Activated CD8-positive, alpha-beta memory T cell treated with anti-CD3 and anti-CD28 coated beads, Interleukin-2, amount 50 U/mL, for 24 hours (primary cell): Measurements from ENCODE around the gene UPK1A.
"Not testable (repeated sequence)": the region's sequence is repeated elsewhere in the genome, so short reads cannot be mapped to it uniquely, and the experiment has no call there.

Source experiments
- DNase-seq: peaks from one replicate; pipeline ENCODE4 v3.0.0-alpha.2; 2020; ENCODE audit errors: extremely low read depth

UPK1A gene

GRCh38 chr19:35691106-35691505 is 24.8 kb downstream of the UPK1A start:
- DNase-seq, result not testable (repeated sequence)

GRCh38 chr19:35692010-35692409 is 25.7 kb downstream of the UPK1A start:
- no peak for DNase-seq

- DNase-seq, result no peak
Observed at GRCh38 chr19:35693422-35693821, 27.1 kb downstream of the UPK1A start.

- peak; percentile 82 for DNase-seq
Observed at GRCh38 chr19:35693835-35694599, 27.7 kb downstream of the UPK1A start.

- DNase-seq, result no peak
Observed at GRCh38 chr19:35695895-35696422, 29.6 kb downstream of the UPK1A start.

- no peak for DNase-seq
Observed at GRCh38 chr19:35696835-35697234, 30.5 kb downstream of the UPK1A start.

GRCh38 chr19:35702223-35703012 is 36.1 kb downstream of the UPK1A start:
- peak; percentile 87 for DNase-seq

GRCh38 chr19:35703343-35703742 is 37.0 kb downstream of the UPK1A start:
- DNase-seq, result no peak

GRCh38 chr19:35704218-35704617 is 37.9 kb downstream of the UPK1A start, which contains the start of gene ZBTB32:
TSS of gene ZBTB32 (plus strand) at chr19:35704558. CDS start at chr19:35714627, 10,069 bp downstream.
- DNase-seq, result no peak

GRCh38 chr19:35708391-35708790 is 42.1 kb downstream of the UPK1A start:
- DNase-seq, result no peak

- DNase-seq, result no peak
Observed at GRCh38 chr19:35710784-35711723, 44.7 kb downstream of the UPK1A start.

GRCh38 chr19:35712567-35713505 is 46.5 kb downstream of the UPK1A start:
- peak; percentile 63 for DNase-seq

GRCh38 chr19:35713506-35713850 is 47.2 kb downstream of the UPK1A start:
- DNase-seq, result no peak

- DNase-seq, result no peak
Observed at GRCh38 chr19:35713904-35714495, 47.7 kb downstream of the UPK1A start.

GRCh38 chr19:35714601-35715354 is 48.5 kb downstream of the UPK1A start:
- DNase-seq, result no peak

- DNase-seq, result no peak
Observed at GRCh38 chr19:35715355-35715809, 49.1 kb downstream of the UPK1A start.

GRCh38 chr19:35715981-35716800 is 49.9 kb downstream of the UPK1A start:
- no peak for DNase-seq
